ENCODE results near the gene SP2.

- TF ChIP-seq CTCF (IDR thresholded peaks at IDR 0.05) (no peak), ZFX (IDR thresholded peaks at IDR 0.05; ENCODE audit: borderline replicate concordance) (no peak)
Measured at GRCh38 chr17:47964856-47965255, 68.8 kb downstream of the SP2 start.

Data from 22Rv1 (cell line).